Measurements from ENCODE around the gene MIER1. TPM values are rescaled to one million over a fixed set of nuclear protein-coding genes. Genes with fewer than 3 reads are reported as not detected.

The MIER1 gene
- total and polyA plus RNA-seq, 9 donors: 16.4 to 27.0 (median 21.7) TPM

- no peaks in the 10 kb centered on the region for H3K27me3 ChIP-seq (ENCODE audit: control insufficient read depth, insufficient read depth, low read length)
- no peaks in the 10 kb centered on the region for H3K4me1 ChIP-seq (ENCODE audit: control insufficient read depth, insufficient read depth, low read length)
- WGBS (ENCODE audit: insufficient coverage): no CpG with 5 or more reads among the region's 2 CpGs
- H3K36me3 ChIP-seq (ENCODE audit: control insufficient read depth, insufficient read depth, low read length): peaks cover 24% of the 10 kb centered on the region
- H3K27ac ChIP-seq (ENCODE audit: low read length): no peak overlapping the region
- DNase-seq: no peak
- H3K9me3 ChIP-seq (replicated peaks; ENCODE audit: control insufficient read depth, low read depth, low read length): no peaks in the 10 kb centered on the region
- H3K4me3 ChIP-seq (ENCODE audit: low read length): no peak overlapping the region
These were observed 93.8 kb downstream of the MIER1 start for GRCh38 chr1:67018574-67018973.

DNA sequence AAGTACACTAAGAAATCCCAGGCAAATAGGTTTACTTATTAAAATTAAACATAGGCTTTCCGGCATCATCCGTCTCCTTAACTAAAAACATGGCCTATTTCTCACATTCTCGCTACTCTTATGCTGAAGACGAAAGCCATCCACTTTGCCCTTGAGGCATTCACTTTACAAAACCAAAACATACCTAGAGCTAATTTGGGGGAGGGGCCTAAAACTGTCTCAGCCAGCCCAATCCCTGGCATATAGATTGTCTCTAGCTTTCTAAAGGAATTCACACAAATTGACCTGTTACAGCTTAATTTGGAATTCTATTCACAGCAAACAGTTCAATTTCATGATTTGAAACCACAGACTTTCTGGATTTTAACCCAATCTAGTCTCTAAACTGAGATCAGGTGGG is 94.3 kb downstream of the MIER1 start:
- WGBS (ENCODE audit: insufficient coverage): no CpG with 5 or more reads among the region's 4 CpGs
- Histone ChIP-seq H3K27ac (ENCODE audit: low read length) (peak overlapping the region; percentile 23), H3K36me3 (ENCODE audit: control insufficient read depth, insufficient read depth, low read length) (peaks cover 24% of the 10 kb centered on the region)

DNA sequence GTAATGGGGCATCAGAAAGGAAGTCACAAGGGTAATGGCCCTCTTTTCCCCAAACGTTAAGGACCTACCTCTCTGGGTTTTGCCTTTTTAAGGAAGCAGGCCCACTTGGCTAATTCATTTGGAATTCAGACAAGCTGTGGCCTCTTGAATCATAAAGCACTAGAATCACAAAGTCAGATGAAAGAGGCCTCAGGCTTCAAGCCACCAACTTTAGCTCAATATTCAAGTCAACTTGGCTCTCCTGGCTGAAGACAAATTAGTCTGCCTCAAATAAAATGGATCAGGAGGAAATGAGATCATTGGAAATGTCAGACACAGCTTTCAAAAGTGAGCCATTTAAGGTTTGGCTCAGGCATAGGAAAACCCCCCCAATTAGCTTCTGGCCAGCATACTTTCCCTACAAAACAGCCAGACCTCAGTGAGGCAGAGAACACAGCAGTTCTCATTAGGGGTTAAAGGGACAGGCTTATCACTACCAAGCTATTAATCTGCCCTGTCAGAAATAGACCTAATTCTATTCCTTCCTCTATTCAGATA is 94.9 kb downstream of the MIER1 start:
- DNase-seq: peak; percentile 91
- peak overlapping the region; percentile 23 for H3K27ac ChIP-seq (ENCODE audit: low read length)

More for the DNA sequence above, 94.3 kb downstream of the MIER1 start:
- Histone ChIP-seq H3K4me3 (ENCODE audit: low read length) (no peak overlapping the region), H3K4me1 (ENCODE audit: control insufficient read depth, insufficient read depth, low read length) (no peaks in the 10 kb centered on the region), H3K27me3 (ENCODE audit: control insufficient read depth, insufficient read depth, low read length) (no peaks in the 10 kb centered on the region), H3K9me3 (replicated peaks; ENCODE audit: control insufficient read depth, low read depth, low read length) (no peaks in the 10 kb centered on the region)
- no peak for DNase-seq

GRCh38 chr1:67020304-67020703 is 95.5 kb downstream of the MIER1 start:
- no peak for DNase-seq
- Histone ChIP-seq H3K4me3 (ENCODE audit: low read length) (no peak overlapping the region), H3K27me3 (ENCODE audit: control insufficient read depth, insufficient read depth, low read length) (no peaks in the 10 kb centered on the region), H3K9me3 (replicated peaks; ENCODE audit: control insufficient read depth, low read depth, low read length) (no peaks in the 10 kb centered on the region), H3K4me1 (ENCODE audit: control insufficient read depth, insufficient read depth, low read length) (no peaks in the 10 kb centered on the region), H3K27ac (ENCODE audit: low read length) (no peak overlapping the region), H3K36me3 (ENCODE audit: control insufficient read depth, insufficient read depth, low read length) (peaks cover 29% of the 10 kb centered on the region)
- WGBS (ENCODE audit: insufficient coverage): no CpG with 5 or more reads among the region's 2 CpGs

More for the DNA sequence above, 94.9 kb downstream of the MIER1 start:
- Histone ChIP-seq H3K27me3 (ENCODE audit: control insufficient read depth, insufficient read depth, low read length) (no peaks in the 10 kb centered on the region), H3K9me3 (replicated peaks; ENCODE audit: control insufficient read depth, low read depth, low read length) (no peaks in the 10 kb centered on the region), H3K4me3 (ENCODE audit: low read length) (no peak overlapping the region), H3K36me3 (ENCODE audit: control insufficient read depth, insufficient read depth, low read length) (peaks cover 27% of the 10 kb centered on the region), H3K4me1 (ENCODE audit: control insufficient read depth, insufficient read depth, low read length) (no peaks in the 10 kb centered on the region)
- 17% methylated on average over 1 of the region's 1 CpG for WGBS (ENCODE audit: insufficient coverage)

- no peaks in the 10 kb centered on the region for H3K27me3 ChIP-seq (ENCODE audit: control insufficient read depth, insufficient read depth, low read length)
- peaks cover 29% of the 10 kb centered on the region for H3K36me3 ChIP-seq (ENCODE audit: control insufficient read depth, insufficient read depth, low read length)
- H3K4me1 ChIP-seq (ENCODE audit: control insufficient read depth, insufficient read depth, low read length): no peaks in the 10 kb centered on the region
- H3K4me3 ChIP-seq (ENCODE audit: low read length): no peak overlapping the region
- no peak for DNase-seq
- no peak overlapping the region for H3K27ac ChIP-seq (ENCODE audit: low read length)
- no peaks in the 10 kb centered on the region for H3K9me3 ChIP-seq (replicated peaks; ENCODE audit: control insufficient read depth, low read depth, low read length)
- WGBS (ENCODE audit: insufficient coverage): no CpG with 5 or more reads among the region's 2 CpGs
These were observed 96.0 kb downstream of the MIER1 start for GRCh38 chr1:67020765-67021164.

DNA sequence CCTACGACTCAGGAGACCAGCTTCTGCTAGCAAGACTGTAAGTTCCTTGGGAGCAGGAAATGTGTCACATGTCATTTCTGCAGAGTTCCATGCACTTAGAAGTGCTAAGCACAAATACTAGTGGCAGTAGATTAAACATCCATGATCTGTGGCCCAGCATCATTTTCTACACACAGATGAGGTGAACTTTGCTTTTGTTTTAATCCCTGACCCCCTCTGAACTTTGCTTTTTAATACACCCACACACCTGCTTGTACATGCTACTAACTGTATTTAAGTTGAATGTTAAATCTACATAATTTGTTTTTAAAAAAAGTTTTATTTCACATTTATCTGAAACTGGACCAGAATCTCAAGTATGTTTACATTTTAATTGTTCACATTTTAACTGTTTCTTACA is 104.7 kb downstream of the MIER1 start:
- no peak for DNase-seq
- Histone ChIP-seq H3K27me3 (ENCODE audit: control insufficient read depth, insufficient read depth, low read length) (no peaks in the 10 kb centered on the region), H3K9me3 (replicated peaks; ENCODE audit: control insufficient read depth, low read depth, low read length) (no peaks in the 10 kb centered on the region), H3K4me1 (ENCODE audit: control insufficient read depth, insufficient read depth, low read length) (no peaks in the 10 kb centered on the region), H3K27ac (ENCODE audit: low read length) (no peak overlapping the region), H3K36me3 (ENCODE audit: control insufficient read depth, insufficient read depth, low read length) (peaks cover 6% of the 10 kb centered on the region), H3K4me3 (ENCODE audit: low read length) (no peak overlapping the region)
- 67% methylated on average over 1 of the region's 1 CpG for WGBS (ENCODE audit: insufficient coverage)

GRCh38 chr1:67031121-67031858 is 106.5 kb downstream of the MIER1 start:
- 33% methylated on average over 3 of the region's 5 CpGs for WGBS (ENCODE audit: insufficient coverage)
- H3K4me3 ChIP-seq (ENCODE audit: low read length): no peak overlapping the region
- no peaks in the 10 kb centered on the region for H3K27me3 ChIP-seq (ENCODE audit: control insufficient read depth, insufficient read depth, low read length)
- H3K9me3 ChIP-seq (replicated peaks; ENCODE audit: control insufficient read depth, low read depth, low read length): no peaks in the 10 kb centered on the region
- H3K27ac ChIP-seq (ENCODE audit: low read length): no peak overlapping the region
- DNase-seq: peak; percentile 69
- H3K4me1 ChIP-seq (ENCODE audit: control insufficient read depth, insufficient read depth, low read length): no peaks in the 10 kb centered on the region
- H3K36me3 ChIP-seq (ENCODE audit: control insufficient read depth, insufficient read depth, low read length): peaks cover 2% of the 10 kb centered on the region

- no peak for DNase-seq
- Histone ChIP-seq H3K9me3 (replicated peaks; ENCODE audit: control insufficient read depth, low read depth, low read length) (no peaks in the 10 kb centered on the region), H3K4me3 (ENCODE audit: low read length) (no peak overlapping the region), H3K4me1 (ENCODE audit: control insufficient read depth, insufficient read depth, low read length) (no peaks in the 10 kb centered on the region), H3K36me3 (ENCODE audit: control insufficient read depth, insufficient read depth, low read length) (peaks cover 2% of the 10 kb centered on the region), H3K27ac (ENCODE audit: low read length) (no peak overlapping the region), H3K27me3 (ENCODE audit: control insufficient read depth, insufficient read depth, low read length) (no peaks in the 10 kb centered on the region)
- 83% methylated on average over 1 of the region's 4 CpGs for WGBS (ENCODE audit: insufficient coverage)
These were observed 107.1 kb downstream of the MIER1 start for GRCh38 chr1:67031859-67032247.

Other genes starting within 250 kb of the MIER1 start
- 4.0 TPM for gene DYNLT5, start 172.5 kb upstream of the MIER1 start, total RNA-seq
- gene DYNLT5, start 172.5 kb upstream of the MIER1 start, polyA plus RNA-seq (ENCODE audit: insufficient read depth in 1 of 8, insufficient read length in 8 of 8, low replicate concordance in 1 of 8): 1 to 10 TPM; 2.0 to 6.5 (median 3.7) TPM
- gene INSL5, start 123.7 kb upstream of the MIER1 start, total RNA-seq: 0.13 TPM
- under 1 TPM in 1 of 8 donors, not detected in 7; 0.18 TPM for gene INSL5, start 123.7 kb upstream of the MIER1 start, polyA plus RNA-seq (ENCODE audit: insufficient read depth in 1 of 8, insufficient read length in 8 of 8, low replicate concordance in 1 of 8)
- 9.2 TPM for gene DNAI4, start 134 bp upstream of the MIER1 start, total RNA-seq
- gene DNAI4, start 134 bp upstream of the MIER1 start, polyA plus RNA-seq (ENCODE audit: insufficient read depth in 1 of 8, insufficient read length in 8 of 8, low replicate concordance in 1 of 8): 1 to 10 TPM; 2.1 to 4.0 (median 3.3) TPM
- gene SLC35D1, start 129.2 kb downstream of the MIER1 start, total RNA-seq: 6.3 TPM
- gene SLC35D1, start 129.2 kb downstream of the MIER1 start, polyA plus RNA-seq (ENCODE audit: insufficient read depth in 1 of 8, insufficient read length in 8 of 8, low replicate concordance in 1 of 8): 1 to 10 TPM; 6.0 to 9.0 (median 6.9) TPM
- not detected for gene C1orf141, start 210.0 kb downstream of the MIER1 start, total RNA-seq
- gene C1orf141, start 210.0 kb downstream of the MIER1 start, polyA plus RNA-seq (ENCODE audit: insufficient read depth in 1 of 8, insufficient read length in 8 of 8, low replicate concordance in 1 of 8): under 1 TPM in 1 of 8 donors, not detected in 7; 0.54 TPM
- gene IL23R, start 241.5 kb downstream of the MIER1 start, total RNA-seq: 0.04 TPM
- under 1 TPM in 3 of 8 donors, not detected in 5; 0.05 to 0.12 (median 0.07) TPM for gene IL23R, start 241.5 kb downstream of the MIER1 start, polyA plus RNA-seq (ENCODE audit: insufficient read depth in 1 of 8, insufficient read length in 8 of 8, low replicate concordance in 1 of 8)

Data from muscle of leg (tissue), 11 donors.